IMR-90 (cell line): ENCODE measurements around the gene TSPAN16. TPM values are rescaled to one million over a fixed set of nuclear protein-coding genes. Genes with fewer than 3 reads are reported as not detected.

Experiments used
- ATAC-seq: fragments of 200-7000 bp; cut with Tn5 transposase; 2 replicates; pipeline ENCODE4 v1.9.1; 2020; ENCODE audit warnings: low read depth, mild to moderate bottlenecking, moderate library complexity
- BruUV-seq: library from RNA; stranded (reverse); fragments of 400-500 nt; replicated peaks from 2 replicates; lab custom pipeline; 2021; lab: Mats Ljungman, UMichigan
- CTCF ChIA-PET: fragments of 300-600 bp; formaldehyde crosslinking; extraction: SDS; loops from one replicate; lab custom pipeline; 2021; ENCODE audit warnings: antibody characterized with exemption; lab: Yijun Ruan, JAX
- POLR2A ChIA-PET: fragments of 300-600 bp; sonication (Branson Sonifier 250); formaldehyde crosslinking; loops from one replicate; lab custom pipeline; 2022; ENCODE audit warnings: antibody characterized with exemption; ENCODE audit not compliant: unreplicated experiment; lab: Charles Lee
- DNase-seq: peaks from one replicate; pipeline ENCODE4 v3.0.0; 2013
- H2AFZ ChIP-seq: replicated peaks from 2 replicates; pipeline ENCODE3; 2013; ENCODE audit warnings: low read length, mild to moderate bottlenecking; ENCODE audit not compliant: poor library complexity
- H2AK5ac ChIP-seq: 2 replicates; pipeline ENCODE4 v1.6.1; 2013; ENCODE audit warnings: low read depth, low read length, inconsistent platforms
- H2AK9ac ChIP-seq: replicated peaks from 2 replicates; pipeline ENCODE3; 2013; ENCODE audit warnings: mild to moderate bottlenecking, low read depth, low read length, moderate library complexity; ENCODE audit not compliant: poor library complexity
- H2BK120ac ChIP-seq: 2 replicates; pipeline ENCODE4 v1.6.1; 2013; ENCODE audit warnings: low read depth, low read length, inconsistent platforms
- H2BK15ac ChIP-seq: 3 replicates; pipeline ENCODE4 v1.6.1; 2013; ENCODE audit warnings: low read depth, low read length, inconsistent platforms
- H2BK20ac ChIP-seq: 2 replicates; pipeline ENCODE4 v1.6.1; 2013; ENCODE audit warnings: low read depth, mild to moderate bottlenecking, inconsistent platforms, low read length, moderate library complexity
- H2BK5ac ChIP-seq: 2 replicates; pipeline ENCODE4 v1.6.1; 2013; ENCODE audit warnings: mild to moderate bottlenecking, low read depth, low read length, inconsistent platforms; ENCODE audit not compliant: poor library complexity, severe bottlenecking
- H3K14ac ChIP-seq: replicated peaks from 2 replicates; pipeline ENCODE4 v1.6.1; 2013; ENCODE audit warnings: low read depth, low read length, inconsistent platforms
- H3K18ac ChIP-seq: 2 replicates; pipeline ENCODE4 v1.6.1; 2013; ENCODE audit warnings: low read depth, low read length, control low read depth
- H3K23ac ChIP-seq: 2 replicates; pipeline ENCODE4 v1.6.1; 2013; ENCODE audit warnings: low read depth, low read length, inconsistent platforms
- H3K27ac ChIP-seq: 2 replicates; pipeline ENCODE4 v1.5.1; 2013; ENCODE audit warnings: mild to moderate bottlenecking, control low read depth, low read length; ENCODE audit not compliant: insufficient read depth
- H3K27me3 ChIP-seq: 2 replicates; pipeline ENCODE4 v1.6.1; 2013; ENCODE audit warnings: low read length; ENCODE audit not compliant: control insufficient read depth, insufficient read depth
- H3K36me3 ChIP-seq: 2 replicates; pipeline ENCODE4 v1.6.1; 2013; ENCODE audit warnings: low read length, mixed read lengths; ENCODE audit not compliant: control insufficient read depth, insufficient read depth
- H3K4ac ChIP-seq: 2 replicates; pipeline ENCODE4 v1.6.1; 2013; ENCODE audit warnings: low read depth, low read length, inconsistent platforms
- H3K4me1 ChIP-seq: 2 replicates; pipeline ENCODE4 v1.6.1; 2013; ENCODE audit warnings: low read length, mixed read lengths; ENCODE audit not compliant: control insufficient read depth, insufficient read depth
- H3K4me2 ChIP-seq: 2 replicates; pipeline ENCODE4 v1.6.1; 2013; ENCODE audit warnings: low read depth, mild to moderate bottlenecking, control low read depth, low read length, moderate library complexity
- H3K4me3 ChIP-seq: 2 replicates; pipeline ENCODE4 v1.5.1; 2013; ENCODE audit warnings: low read depth, mild to moderate bottlenecking, control low read depth, low read length, moderate library complexity; ENCODE audit not compliant: insufficient read depth
- H3K56ac ChIP-seq: 2 replicates; pipeline ENCODE4 v1.6.1; 2013; ENCODE audit warnings: low read length, inconsistent platforms; ENCODE audit not compliant: insufficient read depth; ENCODE audit errors: extremely low read depth
- H3K79me1 ChIP-seq, 2 experiments: 2 replicates each; pipeline ENCODE4 v1.6.1; 2013; ENCODE audit warnings: low read length in 2 of 2, inconsistent platforms in 1 of 2, low read depth in 1 of 2
- H3K9ac ChIP-seq: 2 replicates; pipeline ENCODE4 v1.6.1; 2013; ENCODE audit warnings: low read depth, low read length, control low read depth
- H3K9me1 ChIP-seq: 2 replicates; pipeline ENCODE4 v1.6.1; 2013; ENCODE audit warnings: low read length, inconsistent platforms; ENCODE audit not compliant: insufficient read depth
- H3K9me3 ChIP-seq: 2 replicates; pipeline ENCODE4 v1.6.1; 2013; ENCODE audit warnings: low read length; ENCODE audit not compliant: control insufficient read depth, insufficient read depth
- H4K20me1 ChIP-seq: 2 replicates; pipeline ENCODE4 v1.6.1; 2013; ENCODE audit warnings: low read length, inconsistent platforms; ENCODE audit not compliant: insufficient read depth
- H4K5ac ChIP-seq: 2 replicates; pipeline ENCODE4 v1.6.1; 2013; ENCODE audit warnings: mild to moderate bottlenecking, low read depth, low read length, control low read depth
- H4K8ac ChIP-seq, 2 experiments: 2 replicates each; pipeline ENCODE4 v1.6.1; 2013; ENCODE audit warnings: low read depth in 2 of 2, low read length in 2 of 2, control low read depth in 1 of 2, inconsistent platforms in 1 of 2
- H4K91ac ChIP-seq: 2 replicates; pipeline ENCODE4 v1.6.1; 2013; ENCODE audit warnings: low read depth, low read length, inconsistent platforms; ENCODE audit not compliant: insufficient read depth
- BHLHE40 ChIP-seq: fragments of 150-350 bp; IDR thresholded peaks from 2 replicates; pipeline ENCODE4 v1.6.1; 2016; ENCODE audit warnings: mild to moderate bottlenecking, low read depth, low read length
- CEBPB ChIP-seq: IDR thresholded peaks from 2 replicates; pipeline ENCODE4 v1.6.1; 2012; ENCODE audit warnings: low read depth, low read length, improper control_type of control experiment
- CHD1 ChIP-seq: IDR thresholded peaks from 2 replicates; pipeline ENCODE4 v1.6.1; 2012; ENCODE audit warnings: low read depth, low read length, improper control_type of control experiment
- FOS ChIP-seq: fragments of 150-350 bp; IDR thresholded peaks from 2 replicates; pipeline ENCODE4 v1.6.1; 2016; ENCODE audit warnings: low read depth, low read length
- MAFK ChIP-seq: IDR thresholded peaks from 2 replicates; pipeline ENCODE4 v1.6.1; 2012; ENCODE audit warnings: low read depth, low read length, improper control_type of control experiment
- MAZ ChIP-seq: IDR thresholded peaks from 2 replicates; pipeline ENCODE4 v1.6.1; 2012; ENCODE audit warnings: low read depth, mild to moderate bottlenecking, low read length, improper control_type of control experiment, moderate library complexity, borderline replicate concordance
- MXI1 ChIP-seq: IDR thresholded peaks from 2 replicates; pipeline ENCODE4 v1.6.1; 2012; ENCODE audit warnings: low read depth, mild to moderate bottlenecking, low read length, moderate library complexity, borderline replicate concordance
- NFE2L2 ChIP-seq: fragments of 150-350 bp; IDR thresholded peaks from 2 replicates; pipeline ENCODE4 v1.6.1; 2016; ENCODE audit warnings: low read depth, mild to moderate bottlenecking, low read length
- POLR2A ChIP-seq: IDR thresholded peaks from 2 replicates; pipeline ENCODE4 v1.6.1; 2012; ENCODE audit warnings: mild to moderate bottlenecking, low read depth, low read length
- RAD21 ChIP-seq: IDR thresholded peaks from 2 replicates; pipeline ENCODE4 v1.6.1; 2012; ENCODE audit warnings: low read length, improper control_type of control experiment
- RCOR1 ChIP-seq: IDR thresholded peaks from 2 replicates; pipeline ENCODE4 v1.6.1; 2012; ENCODE audit warnings: mild to moderate bottlenecking, low read length, improper control_type of control experiment; ENCODE audit not compliant: insufficient replicate concordance
- RFX5 ChIP-seq: IDR thresholded peaks from 2 replicates; pipeline ENCODE4 v1.8.0; 2012; ENCODE audit warnings: low read depth, mild to moderate bottlenecking, low read length, moderate library complexity
- SMC3 ChIP-seq: fragments of 150-350 bp; IDR thresholded peaks from 2 replicates; pipeline ENCODE4 v1.6.1; 2016; ENCODE audit warnings: low read depth, mild to moderate bottlenecking, antibody characterized with exemption, low read length, moderate library complexity
- WGBS, 2 experiments: methylation state at CpG; one replicate each; pipeline versions ENCODE4 v1.1.5 to v1.1.7; 2013; ENCODE audit warnings: missing lambda C conversion rate in 2 of 2; ENCODE audit not compliant: insufficient read length in 1 of 2; ENCODE audit errors: extremely low coverage in 2 of 2; 5-methylcytosine and 5-hydroxymethylcytosine counted together
- dilution Hi-C: fragments of 300-500 bp; cut with HindIII; formaldehyde crosslinking; loops from one replicate; pipeline ENCODE4 v1.14.3; 2018; ENCODE audit warnings: low sequenced_read_pairs; ENCODE audit not compliant: unreplicated experiment
- in situ Hi-C: fragments of 300-500 bp; cut with MboI; formaldehyde crosslinking; loops from 3 replicates; pipeline ENCODE4 v1.14.3; 2019; ENCODE audit warnings: low sequenced_read_pairs, inconsistent platforms, mixed read lengths
- intact Hi-C: fragments of 100-400 bp; cut with micrococcal nuclease; formaldehyde crosslinking; loops from 2 replicates; pipeline ENCODE4 v1.10.0; 2022
- polyA plus RNA-seq, 3 experiments: library from polyadenylated mRNA; depleted of rRNA; stranded (reverse); fragments of >200 nt; gene quantifications; 2 replicates each; pipeline ENCODE4 v1.2.3, GENCODE V29; 2012; ENCODE audit warnings: low replicate concordance in 1 of 3
- total RNA-seq: library from RNA; depleted of rRNA; stranded (reverse); fragments of >200 nt; gene quantifications from 2 replicates; pipeline ENCODE4 v1.2.3, GENCODE V29; 2012
- TF ChIP-seq, protein P1 (sequence below): fragments of 150-350 bp; IDR thresholded peaks from 2 replicates; pipeline ENCODE4 v1.6.1; 2017; ENCODE audit warnings: mild to moderate bottlenecking, antibody characterized with exemption, low read length, low read depth
- TF ChIP-seq, protein P2 (sequence below): conservative IDR thresholded peaks from 2 replicates; pipeline ENCODE4 v1.5.1; 2012; ENCODE audit warnings: mild to moderate bottlenecking, low read depth, low read length, improper control_type of control experiment
- TF ChIP-seq, protein P3 (sequence below): fragments of 150-350 bp; IDR thresholded peaks from 2 replicates; pipeline ENCODE4 v1.6.1; 2016; ENCODE audit warnings: low read depth, mild to moderate bottlenecking, low read length, moderate library complexity, borderline replicate concordance

The TSPAN16 gene
- total and polyA plus RNA-seq, 2 of the 4 experiments (the other 2 are of a cell fraction): not detected

DNA sequence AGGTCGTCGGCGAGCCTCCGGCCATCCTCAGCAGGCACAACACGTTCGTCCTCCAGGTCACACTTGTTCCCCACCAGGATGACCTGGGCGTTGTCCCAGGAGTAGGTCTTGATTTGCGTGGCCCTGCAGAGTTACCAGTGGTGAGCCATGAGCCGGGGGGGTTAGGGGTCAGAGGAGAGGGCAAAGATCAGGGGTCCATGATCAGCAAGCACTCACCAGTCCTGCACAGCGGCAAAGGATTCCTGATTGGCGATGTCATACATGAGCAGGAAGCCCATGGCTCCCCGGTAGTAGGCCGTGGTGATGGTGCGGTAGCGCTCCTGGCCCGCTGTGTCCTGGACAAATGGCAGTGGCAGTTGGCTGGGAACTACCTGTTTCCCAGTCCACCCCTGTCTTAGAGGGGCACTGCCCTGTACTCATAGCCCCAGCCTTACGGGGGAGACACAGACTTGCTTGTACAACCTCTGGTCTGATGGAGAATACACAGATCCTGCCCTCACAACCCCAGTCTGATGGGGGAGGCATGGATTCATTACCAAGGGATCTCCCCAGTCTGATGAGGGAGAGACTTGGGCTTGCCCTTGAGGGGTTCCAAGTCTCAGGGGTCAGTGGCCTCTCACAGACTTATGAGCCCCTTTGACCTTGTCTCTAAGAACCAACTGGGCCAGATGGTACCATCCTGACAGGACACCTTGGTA lies 39.6 kb downstream of the TSPAN16 start:
- ATAC-seq: no peak
- Histone ChIP-seq H3K4me3 (no peak overlapping the region), H4K5ac (no peak overlapping the region), H4K20me1 (no peaks in the 10 kb centered on the region), H2BK120ac (no peak overlapping the region), H2AK5ac (no peak overlapping the region), H3K36me3 (peaks cover 23% of the 10 kb centered on the region), H3K18ac (no peak overlapping the region), H2BK20ac (no peak overlapping the region), H3K27ac (no peak overlapping the region), H3K4ac (no peak overlapping the region), H3K9ac (no peak overlapping the region), H2AFZ (no peak overlapping the region), H3K27me3 (no peaks in the 10 kb centered on the region), H3K4me1 (peaks cover 8% of the 10 kb centered on the region), H4K91ac (no peak overlapping the region), H4K8ac (no peak overlapping the region), H2BK15ac (no peak overlapping the region), H2BK5ac (no peak overlapping the region), H3K4me2 (no peak overlapping the region), H3K9me3 (no peaks in the 10 kb centered on the region), H2AK9ac (no peak overlapping the region), H3K23ac (no peak overlapping the region), H3K56ac (no peak overlapping the region), H3K79me1 (peaks cover 0 to 15% of the 10 kb centered on the region in 2 experiments; a peak in 3 of 4 replicates), H3K9me1 (peaks cover 8% of the 10 kb centered on the region), H3K14ac (no peak overlapping the region)
- in situ Hi-C loops: no loop called here
- intact Hi-C loops: no loop called here
- POLR2A ChIA-PET: no interaction called here
- WGBS, 2 experiments: 98% methylated on average over 7 of the region's 17 CpGs; no CpG with 5 or more reads in 1 of the 2 experiments
- no peak for DNase-seq
- dilution Hi-C loops: no loop called here
- TF ChIP-seq, protein P1, sequence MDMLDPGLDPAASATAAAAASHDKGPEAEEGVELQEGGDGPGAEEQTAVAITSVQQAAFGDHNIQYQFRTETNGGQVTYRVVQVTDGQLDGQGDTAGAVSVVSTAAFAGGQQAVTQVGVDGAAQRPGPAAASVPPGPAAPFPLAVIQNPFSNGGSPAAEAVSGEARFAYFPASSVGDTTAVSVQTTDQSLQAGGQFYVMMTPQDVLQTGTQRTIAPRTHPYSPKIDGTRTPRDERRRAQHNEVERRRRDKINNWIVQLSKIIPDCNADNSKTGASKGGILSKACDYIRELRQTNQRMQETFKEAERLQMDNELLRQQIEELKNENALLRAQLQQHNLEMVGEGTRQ: no peak
- TF ChIP-seq MAZ (no peak), CHD1 (no peak), RAD21 (no peak), POLR2A (no peak), RCOR1 (no peak), RFX5 (no peak), CEBPB (no peak), NFE2L2 (no peak), BHLHE40 (no peak), MXI1 (no peak), MAFK (no peak), FOS (no peak), SMC3 (no peak)
- TF ChIP-seq, protein P2, sequence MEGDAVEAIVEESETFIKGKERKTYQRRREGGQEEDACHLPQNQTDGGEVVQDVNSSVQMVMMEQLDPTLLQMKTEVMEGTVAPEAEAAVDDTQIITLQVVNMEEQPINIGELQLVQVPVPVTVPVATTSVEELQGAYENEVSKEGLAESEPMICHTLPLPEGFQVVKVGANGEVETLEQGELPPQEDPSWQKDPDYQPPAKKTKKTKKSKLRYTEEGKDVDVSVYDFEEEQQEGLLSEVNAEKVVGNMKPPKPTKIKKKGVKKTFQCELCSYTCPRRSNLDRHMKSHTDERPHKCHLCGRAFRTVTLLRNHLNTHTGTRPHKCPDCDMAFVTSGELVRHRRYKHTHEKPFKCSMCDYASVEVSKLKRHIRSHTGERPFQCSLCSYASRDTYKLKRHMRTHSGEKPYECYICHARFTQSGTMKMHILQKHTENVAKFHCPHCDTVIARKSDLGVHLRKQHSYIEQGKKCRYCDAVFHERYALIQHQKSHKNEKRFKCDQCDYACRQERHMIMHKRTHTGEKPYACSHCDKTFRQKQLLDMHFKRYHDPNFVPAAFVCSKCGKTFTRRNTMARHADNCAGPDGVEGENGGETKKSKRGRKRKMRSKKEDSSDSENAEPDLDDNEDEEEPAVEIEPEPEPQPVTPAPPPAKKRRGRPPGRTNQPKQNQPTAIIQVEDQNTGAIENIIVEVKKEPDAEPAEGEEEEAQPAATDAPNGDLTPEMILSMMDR: no peak
- TF ChIP-seq, protein P3, sequence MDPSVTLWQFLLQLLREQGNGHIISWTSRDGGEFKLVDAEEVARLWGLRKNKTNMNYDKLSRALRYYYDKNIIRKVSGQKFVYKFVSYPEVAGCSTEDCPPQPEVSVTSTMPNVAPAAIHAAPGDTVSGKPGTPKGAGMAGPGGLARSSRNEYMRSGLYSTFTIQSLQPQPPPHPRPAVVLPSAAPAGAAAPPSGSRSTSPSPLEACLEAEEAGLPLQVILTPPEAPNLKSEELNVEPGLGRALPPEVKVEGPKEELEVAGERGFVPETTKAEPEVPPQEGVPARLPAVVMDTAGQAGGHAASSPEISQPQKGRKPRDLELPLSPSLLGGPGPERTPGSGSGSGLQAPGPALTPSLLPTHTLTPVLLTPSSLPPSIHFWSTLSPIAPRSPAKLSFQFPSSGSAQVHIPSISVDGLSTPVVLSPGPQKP: no peak
- CTCF ChIA-PET: no interaction called here
- no TSS peak for BruUV-seq
